ENCODE results near the gene TBX5. TPM values are rescaled to one million over a fixed set of nuclear protein-coding genes. Genes with fewer than 3 reads are reported as not detected.

The TBX5 gene
- total RNA-seq, 1 donor from 2014 or later: 8.4 TPM

DNA sequence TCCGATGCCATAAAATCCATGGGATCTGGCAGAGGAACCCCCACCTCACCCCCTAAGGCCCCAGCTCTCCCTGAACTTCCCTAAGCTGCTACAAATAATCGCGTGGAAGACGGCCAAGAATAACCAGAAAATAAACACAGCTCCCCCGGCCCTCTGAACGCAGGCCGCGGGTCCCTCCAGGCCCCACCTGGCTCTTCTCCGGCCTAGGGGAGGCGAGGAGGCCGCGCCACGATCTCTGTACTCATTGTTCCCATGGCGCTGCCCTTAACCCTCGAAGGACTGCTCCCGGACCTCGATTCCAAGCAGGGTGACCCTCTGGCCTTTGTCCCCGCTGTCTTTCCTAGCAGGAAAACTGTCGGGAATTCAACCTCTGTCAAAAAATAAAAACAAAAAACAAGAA lies 33.9 kb upstream of the TBX5 start:
- DNase-seq (ENCODE audit: low spot score in 2 of 2, unreplicated experiment in 2 of 2): no peak
- Mint-ChIP-seq H3K4me3 (no peak overlapping the region), H3K9me3 (peaks cover 6% of the 10 kb centered on the region), H3K27me3 (ENCODE audit: low read depth) (peaks cover 99% of the 10 kb centered on the region), H3K36me3 (no peaks in the 10 kb centered on the region), H3K27ac (peak overlapping the region; percentile 30), H3K4me1 (peaks cover 9% of the 10 kb centered on the region)
- TF ChIP-seq, protein P1, sequence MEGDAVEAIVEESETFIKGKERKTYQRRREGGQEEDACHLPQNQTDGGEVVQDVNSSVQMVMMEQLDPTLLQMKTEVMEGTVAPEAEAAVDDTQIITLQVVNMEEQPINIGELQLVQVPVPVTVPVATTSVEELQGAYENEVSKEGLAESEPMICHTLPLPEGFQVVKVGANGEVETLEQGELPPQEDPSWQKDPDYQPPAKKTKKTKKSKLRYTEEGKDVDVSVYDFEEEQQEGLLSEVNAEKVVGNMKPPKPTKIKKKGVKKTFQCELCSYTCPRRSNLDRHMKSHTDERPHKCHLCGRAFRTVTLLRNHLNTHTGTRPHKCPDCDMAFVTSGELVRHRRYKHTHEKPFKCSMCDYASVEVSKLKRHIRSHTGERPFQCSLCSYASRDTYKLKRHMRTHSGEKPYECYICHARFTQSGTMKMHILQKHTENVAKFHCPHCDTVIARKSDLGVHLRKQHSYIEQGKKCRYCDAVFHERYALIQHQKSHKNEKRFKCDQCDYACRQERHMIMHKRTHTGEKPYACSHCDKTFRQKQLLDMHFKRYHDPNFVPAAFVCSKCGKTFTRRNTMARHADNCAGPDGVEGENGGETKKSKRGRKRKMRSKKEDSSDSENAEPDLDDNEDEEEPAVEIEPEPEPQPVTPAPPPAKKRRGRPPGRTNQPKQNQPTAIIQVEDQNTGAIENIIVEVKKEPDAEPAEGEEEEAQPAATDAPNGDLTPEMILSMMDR (IDR thresholded peaks at IDR 0.05; ENCODE audit: unreplicated experiment): no peak

DNA sequence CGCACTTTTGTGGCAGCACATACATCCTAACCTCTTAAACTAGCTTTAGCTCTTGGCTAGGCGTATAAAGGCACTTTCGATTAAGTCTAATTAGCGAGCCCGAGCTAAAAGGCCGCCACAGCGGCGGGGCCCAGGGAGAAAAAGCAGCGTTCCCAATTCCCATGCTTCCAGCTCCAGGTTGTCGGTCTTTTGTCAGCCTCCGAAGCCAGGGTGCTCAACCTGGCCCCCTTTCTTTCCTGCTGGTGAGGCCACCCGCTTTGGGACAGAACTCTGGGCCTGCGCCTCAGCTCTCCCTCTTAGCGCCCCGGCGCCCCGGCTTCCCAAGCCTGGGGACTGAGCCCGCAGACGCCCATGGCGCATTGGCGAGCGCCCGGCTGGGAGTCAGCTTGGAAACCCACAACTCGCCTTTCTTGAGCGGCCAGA lies 33.3 kb upstream of the TBX5 start:
- Mint-ChIP-seq H3K4me1 (peaks cover 7% of the 10 kb centered on the region), H3K36me3 (no peaks in the 10 kb centered on the region), H3K27me3 (ENCODE audit: low read depth) (peaks cover 99% of the 10 kb centered on the region), H3K9me3 (peaks cover 6% of the 10 kb centered on the region), H3K27ac (no peak overlapping the region), H3K4me3 (peak overlapping the region; percentile 22)
- DNase-seq (ENCODE audit: low spot score in 2 of 2, unreplicated experiment in 2 of 2): no peak
- TF ChIP-seq, protein P1 (IDR thresholded peaks at IDR 0.05; ENCODE audit: unreplicated experiment): no peak

DNA sequence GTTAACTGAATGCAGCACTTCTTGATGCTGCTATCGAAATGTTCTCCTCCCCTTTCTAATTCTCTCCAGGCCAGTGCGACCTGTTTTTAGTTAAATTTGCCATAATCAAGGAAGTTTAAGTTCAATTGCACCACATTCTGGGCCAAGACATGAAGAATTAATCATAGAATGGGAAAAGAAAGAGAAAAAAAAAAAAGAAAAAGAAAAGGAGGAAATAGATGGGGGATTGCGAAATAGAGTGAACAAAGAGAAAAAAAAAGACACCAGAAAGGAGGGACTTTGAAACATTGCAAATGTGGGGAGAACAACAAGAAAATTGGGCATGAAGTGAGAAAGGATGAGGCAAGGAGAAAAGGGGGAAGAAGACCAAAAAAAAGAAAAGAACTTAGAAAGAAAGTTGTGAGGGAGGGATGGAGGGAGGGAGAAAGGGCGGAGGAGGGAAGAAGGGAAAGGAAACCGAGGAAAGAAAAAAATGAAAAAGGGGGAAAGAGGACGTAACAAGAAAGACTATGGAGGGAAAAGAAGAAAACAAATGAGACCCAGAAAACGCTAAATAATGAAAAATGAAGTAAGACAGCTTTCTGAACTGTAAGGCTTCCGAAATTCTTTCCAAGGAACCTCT lies 32.8 kb upstream of the TBX5 start:
- TF ChIP-seq, protein P1 (IDR thresholded peaks at IDR 0.05; ENCODE audit: unreplicated experiment): no peak
- Mint-ChIP-seq H3K27me3 (ENCODE audit: low read depth) (peaks cover 97% of the 10 kb centered on the region), H3K4me3 (no peak overlapping the region), H3K4me1 (peaks cover 7% of the 10 kb centered on the region), H3K36me3 (no peaks in the 10 kb centered on the region), H3K9me3 (peaks cover 6% of the 10 kb centered on the region), H3K27ac (no peak overlapping the region)
- no peak for DNase-seq (ENCODE audit: low spot score in 2 of 2, unreplicated experiment in 2 of 2)

DNA sequence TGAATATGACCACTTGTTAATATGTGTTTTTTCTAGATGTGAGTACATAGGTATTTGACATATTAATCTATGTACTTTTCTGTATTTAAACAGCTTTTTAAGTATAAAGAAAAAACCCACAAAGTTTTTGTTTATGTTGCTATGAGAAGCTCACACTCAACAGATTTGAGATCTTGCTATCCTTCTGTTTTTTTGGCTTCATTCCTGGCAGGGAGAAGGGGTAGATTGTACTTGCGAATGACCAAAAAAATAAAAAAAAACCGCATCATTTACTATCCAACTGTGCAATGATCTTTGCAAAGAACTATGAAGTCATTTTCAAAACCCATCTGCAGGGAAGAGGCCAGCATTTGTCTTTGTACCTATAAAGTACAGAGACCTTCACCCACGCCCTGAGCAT lies 28.4 kb upstream of the TBX5 start:
- Mint-ChIP-seq H3K9me3 (peaks cover 6% of the 10 kb centered on the region), H3K27ac (no peak overlapping the region), H3K4me3 (no peak overlapping the region), H3K27me3 (ENCODE audit: low read depth) (peaks cover 90% of the 10 kb centered on the region), H3K36me3 (no peaks in the 10 kb centered on the region), H3K4me1 (peaks cover 4% of the 10 kb centered on the region)
- DNase-seq (ENCODE audit: low spot score in 2 of 2, unreplicated experiment in 2 of 2): no peak
- TF ChIP-seq, protein P1 (IDR thresholded peaks at IDR 0.05; ENCODE audit: unreplicated experiment): no peak

DNA sequence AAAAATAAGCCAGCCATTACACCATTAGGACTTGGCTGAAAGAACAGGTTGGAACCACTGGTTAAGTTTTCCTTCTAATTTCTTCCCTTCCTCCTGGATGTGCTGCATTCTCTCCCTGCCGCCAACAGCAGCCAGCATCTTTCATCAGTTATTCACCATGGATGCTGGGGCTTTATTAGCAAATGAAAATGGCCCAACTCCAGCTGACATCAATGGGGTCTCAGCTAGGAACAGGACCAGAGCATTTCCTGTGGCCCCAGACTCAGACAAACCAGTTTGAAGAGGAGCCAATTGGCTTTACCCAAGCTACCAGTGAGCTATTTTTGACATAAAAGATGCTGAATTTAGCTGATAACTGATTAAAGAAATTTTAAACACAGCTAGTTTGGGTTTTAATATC lies 26.0 kb upstream of the TBX5 start:
- peaks cover 6% of the 10 kb centered on the region for H3K9me3 Mint-ChIP-seq
- TF ChIP-seq, protein P1 (IDR thresholded peaks at IDR 0.05; ENCODE audit: unreplicated experiment): no peak
- no peaks in the 10 kb centered on the region for H3K36me3 Mint-ChIP-seq
- peaks cover 4% of the 10 kb centered on the region for H3K4me1 Mint-ChIP-seq
- no peak overlapping the region for H3K27ac Mint-ChIP-seq
- peaks cover 90% of the 10 kb centered on the region for H3K27me3 Mint-ChIP-seq (ENCODE audit: low read depth)
- DNase-seq (ENCODE audit: low spot score in 2 of 2, unreplicated experiment in 2 of 2): no peak
- no peak overlapping the region for H3K4me3 Mint-ChIP-seq
